ENCODE results near the gene ZNF488.

- no peak for TF ChIP-seq CTCF (IDR thresholded peaks at IDR 0.05)
- TF ChIP-seq EZH2phosphoT487 (IDR thresholded peaks at IDR 0.05; ENCODE audit: borderline replicate concordance, low read depth): no peak
- no peak for TF ChIP-seq RCOR1 (IDR thresholded peaks at IDR 0.05; ENCODE audit: low read length)
- TF ChIP-seq NRF1 (IDR thresholded peaks at IDR 0.05; ENCODE audit: low read depth, low read length): no peak
- TF ChIP-seq RFX5 (IDR thresholded peaks at IDR 0.05; ENCODE audit: low read length): no peak
- no peak for TF ChIP-seq POLR2AphosphoS5 (IDR thresholded peaks at IDR 0.05; ENCODE audit: low read depth, low read length)
- TF ChIP-seq EP300 (IDR thresholded peaks at IDR 0.05; ENCODE audit: borderline replicate concordance in 1 of 2, low read depth in 1 of 2, low read length in 1 of 2): no peak
- TF ChIP-seq CHD2 (IDR thresholded peaks at IDR 0.05; ENCODE audit: low read length, partially characterized antibody): no peak
- no peak for TF ChIP-seq RAD21 (IDR thresholded peaks at IDR 0.05; ENCODE audit: low read length)
These were observed 65.4 kb downstream of the ZNF488 start for GRCh38 chr10:47318706-47319105.
